Progenitor cell of endocrine pancreas (in vitro differentiated cells): ENCODE data around the gene RUVBL1. TPM values are rescaled to one million over a fixed set of nuclear protein-coding genes. Genes with fewer than 3 reads are reported as not detected.

Source experiments
- DNase-seq: peaks from one replicate; pipeline ENCODE4 v3.0.0; 2021; ENCODE audit warnings: low spot score; ENCODE audit not compliant: unreplicated experiment
- H3K27ac Mint-ChIP-seq: 2 replicates; pipeline ENCODE4 v1.8.0; 2021; ENCODE audit warnings: mild to moderate bottlenecking, moderate library complexity, mixed read lengths
- H3K27me3 Mint-ChIP-seq: 2 replicates; pipeline ENCODE4 v1.8.0; 2021; ENCODE audit warnings: mixed read lengths
- H3K36me3 Mint-ChIP-seq: 2 replicates; pipeline ENCODE4 v1.8.0; 2022; ENCODE audit warnings: mixed read lengths; ENCODE audit not compliant: insufficient read depth
- H3K4me1 Mint-ChIP-seq: 2 replicates; pipeline ENCODE4 v1.8.0; 2021; ENCODE audit warnings: low read depth, mixed read lengths
- H3K4me3 Mint-ChIP-seq: 2 replicates; pipeline ENCODE4 v1.8.0; 2021; ENCODE audit warnings: low read depth, mild to moderate bottlenecking, moderate library complexity, mixed read lengths
- H3K9me3 Mint-ChIP-seq: 2 replicates; pipeline ENCODE4 v1.8.0; 2021; ENCODE audit warnings: low read depth, mixed read lengths
- total RNA-seq: library from RNA; stranded (reverse); gene quantifications from 2 replicates; pipeline ENCODE4 v1.2.1, GENCODE V29; 2021
- TF ChIP-seq, protein P1 (sequence below): fragments of 200-600 bp; sonication (generic); IDR thresholded peaks from one replicate; pipeline ENCODE4 v1.5.0; 2021; ENCODE audit warnings: antibody characterized with exemption, mild to moderate bottlenecking; ENCODE audit not compliant: unreplicated experiment

RUVBL1 gene
- total RNA-seq, 1 donor from 2014 or later = 53.6 TPM

DNA sequence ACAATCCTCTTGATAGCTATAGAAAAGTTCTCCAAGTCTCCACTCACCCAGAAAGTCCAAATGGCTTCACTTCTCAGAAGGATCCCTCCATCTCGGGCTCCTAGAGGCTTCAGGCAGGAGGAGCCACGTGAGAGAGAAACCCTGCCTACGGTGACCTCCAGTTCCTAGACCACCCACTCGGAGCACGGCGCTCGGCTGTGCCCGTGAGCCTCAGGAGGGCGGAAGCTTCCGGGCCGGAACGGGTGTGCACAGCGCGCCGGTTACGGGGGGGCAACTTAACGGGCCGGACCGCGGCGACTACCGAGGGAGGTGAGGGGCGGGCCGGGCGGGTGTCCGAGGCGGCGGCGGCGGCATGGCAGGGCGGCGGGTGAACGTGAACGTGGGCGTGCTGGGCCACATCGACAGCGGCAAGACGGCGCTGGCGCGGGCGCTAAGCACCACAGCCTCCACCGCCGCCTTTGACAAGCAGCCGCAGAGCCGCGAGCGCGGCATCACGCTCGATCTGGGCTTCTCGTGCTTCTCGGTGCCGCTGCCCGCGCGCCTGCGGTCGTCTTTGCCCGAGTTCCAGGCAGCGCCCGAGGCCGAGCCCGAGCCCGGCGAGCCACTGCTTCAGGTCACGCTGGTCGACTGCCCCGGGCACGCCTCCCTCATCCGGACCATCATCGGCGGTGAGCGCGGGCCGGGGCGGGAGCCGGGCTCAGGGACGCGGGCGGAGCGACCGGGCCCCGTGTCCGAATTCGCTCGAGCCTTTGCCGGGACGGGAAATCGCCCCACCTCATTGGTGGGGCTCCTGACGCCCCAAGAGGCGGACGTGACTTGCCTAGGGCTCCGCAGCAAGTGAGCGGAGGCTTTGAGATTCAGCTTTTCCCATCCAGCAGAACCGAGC, 29.8 kb upstream of the RUVBL1 start, which contains the start of gene EEFSEC:
EEFSEC (plus strand) TSS at position 326 of the 886 bp plus-strand sequence; CDS start at position 353, 27 bp downstream.
- Mint-ChIP-seq H3K4me1 (peaks cover 3% of the 10 kb centered on the region), H3K4me3 (peak within 1 kb of the TSS; percentile 84), H3K36me3 (peaks cover 9% of the 10 kb centered on the region), H3K27me3 (peaks cover 22% of the 10 kb centered on the region), H3K27ac (peak within 1 kb of the TSS; percentile 77), H3K9me3 (peaks cover 6% of the 10 kb centered on the region)
- TF ChIP-seq, protein P1, sequence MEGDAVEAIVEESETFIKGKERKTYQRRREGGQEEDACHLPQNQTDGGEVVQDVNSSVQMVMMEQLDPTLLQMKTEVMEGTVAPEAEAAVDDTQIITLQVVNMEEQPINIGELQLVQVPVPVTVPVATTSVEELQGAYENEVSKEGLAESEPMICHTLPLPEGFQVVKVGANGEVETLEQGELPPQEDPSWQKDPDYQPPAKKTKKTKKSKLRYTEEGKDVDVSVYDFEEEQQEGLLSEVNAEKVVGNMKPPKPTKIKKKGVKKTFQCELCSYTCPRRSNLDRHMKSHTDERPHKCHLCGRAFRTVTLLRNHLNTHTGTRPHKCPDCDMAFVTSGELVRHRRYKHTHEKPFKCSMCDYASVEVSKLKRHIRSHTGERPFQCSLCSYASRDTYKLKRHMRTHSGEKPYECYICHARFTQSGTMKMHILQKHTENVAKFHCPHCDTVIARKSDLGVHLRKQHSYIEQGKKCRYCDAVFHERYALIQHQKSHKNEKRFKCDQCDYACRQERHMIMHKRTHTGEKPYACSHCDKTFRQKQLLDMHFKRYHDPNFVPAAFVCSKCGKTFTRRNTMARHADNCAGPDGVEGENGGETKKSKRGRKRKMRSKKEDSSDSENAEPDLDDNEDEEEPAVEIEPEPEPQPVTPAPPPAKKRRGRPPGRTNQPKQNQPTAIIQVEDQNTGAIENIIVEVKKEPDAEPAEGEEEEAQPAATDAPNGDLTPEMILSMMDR = no peak
- peak; percentile 46 for DNase-seq

DNA sequence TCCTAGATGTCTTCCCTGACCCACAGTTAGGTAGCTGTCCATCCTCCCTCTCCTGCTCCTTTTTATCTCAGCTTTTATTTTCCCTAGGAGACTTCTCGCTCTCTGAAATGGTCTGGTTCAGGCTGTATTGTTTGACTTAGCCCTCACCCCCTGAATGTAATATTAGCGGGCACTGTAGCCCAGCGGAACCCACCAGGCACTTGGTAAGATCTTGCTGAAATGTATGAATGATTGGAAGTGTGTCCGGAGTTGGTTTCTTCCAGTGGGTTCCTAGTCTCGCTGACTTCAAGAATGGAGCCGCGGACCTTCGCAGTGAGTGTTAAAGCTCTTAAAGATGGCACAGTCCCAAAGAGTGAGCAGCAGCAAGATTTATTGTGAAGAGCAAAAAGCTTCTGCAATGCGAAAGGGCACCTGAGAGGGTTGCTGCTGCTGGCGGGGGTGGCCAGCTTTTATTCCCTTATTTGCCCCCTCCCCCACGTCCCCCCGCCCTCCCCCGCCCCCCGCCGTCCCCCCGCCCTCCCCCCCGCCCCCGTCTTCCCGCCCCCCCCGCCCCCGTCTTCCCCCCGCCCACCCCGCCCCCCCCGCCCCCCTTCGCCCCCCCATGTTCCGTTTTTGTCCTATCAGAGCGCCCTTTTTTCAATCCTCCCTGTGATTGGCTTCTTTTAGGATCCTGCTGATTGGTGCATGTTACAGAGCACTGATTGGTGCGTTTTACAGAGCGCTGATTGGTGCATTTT, 29.0 kb upstream of the RUVBL1 start:
- DNase-seq = no peak
- Mint-ChIP-seq H3K4me1 (peaks cover 3% of the 10 kb centered on the region), H3K36me3 (peaks cover 3% of the 10 kb centered on the region), H3K4me3 (peak overlapping the region; percentile 84), H3K27ac (peak overlapping the region; percentile 77), H3K9me3 (peaks cover 6% of the 10 kb centered on the region), H3K27me3 (peaks cover 28% of the 10 kb centered on the region)
- TF ChIP-seq, protein P1 = no peak

DNA sequence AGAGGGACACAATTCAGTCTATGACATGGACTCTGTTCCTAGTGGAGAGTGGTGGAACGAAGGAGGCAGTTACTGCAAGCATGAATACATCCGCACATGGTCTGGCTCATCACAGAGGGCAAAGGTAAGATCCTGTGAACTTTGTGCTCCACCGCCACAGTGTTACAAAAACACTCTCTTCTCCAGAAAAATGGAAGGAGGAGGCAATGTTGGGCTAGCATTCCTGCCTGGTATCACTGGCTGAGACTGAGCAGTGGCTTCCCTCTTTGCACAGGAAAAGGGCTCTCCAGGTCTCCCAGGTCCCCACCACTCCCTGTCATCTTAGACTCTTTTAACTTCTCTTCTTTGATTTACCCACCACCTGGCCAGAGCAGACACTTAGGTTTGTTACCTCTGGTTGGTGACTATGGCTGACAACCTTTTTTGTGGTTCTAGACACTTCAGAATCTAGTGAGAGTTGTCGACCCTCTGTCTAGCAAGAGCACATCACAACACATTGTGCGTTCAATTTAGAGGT, 28.2 kb upstream of the RUVBL1 start:
- peaks cover 28% of the 10 kb centered on the region for H3K27me3 Mint-ChIP-seq
- peaks cover 3% of the 10 kb centered on the region for H3K9me3 Mint-ChIP-seq
- H3K4me3 Mint-ChIP-seq = peak overlapping the region; percentile 62
- TF ChIP-seq, protein P1 = no peak
- peaks cover 2% of the 10 kb centered on the region for H3K36me3 Mint-ChIP-seq
- H3K27ac Mint-ChIP-seq = peak overlapping the region; percentile 39
- DNase-seq = no peak
- H3K4me1 Mint-ChIP-seq = peaks cover 3% of the 10 kb centered on the region

DNA sequence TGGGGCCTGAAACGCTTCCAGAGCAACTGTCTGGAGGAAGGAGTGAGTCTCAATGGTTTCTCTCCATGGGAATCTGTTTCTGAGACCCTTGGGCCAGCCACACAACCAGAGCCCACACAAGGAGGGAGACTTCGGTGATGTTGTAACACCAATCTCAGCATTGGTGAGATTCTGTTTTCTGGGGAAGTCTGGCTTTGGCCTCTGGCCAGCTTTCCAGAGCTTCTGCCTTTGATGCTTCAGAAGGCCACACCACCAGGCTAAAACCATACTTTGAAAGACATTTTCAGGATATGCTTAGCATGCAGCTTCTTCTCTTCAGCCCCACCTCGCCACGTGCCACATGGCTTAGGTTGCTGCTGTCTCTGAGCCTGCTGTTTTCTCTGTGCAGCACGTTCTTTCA, 26.0 kb upstream of the RUVBL1 start:
- DNase-seq = no peak
- Mint-ChIP-seq H3K9me3 (peaks cover 3% of the 10 kb centered on the region), H3K36me3 (no peaks in the 10 kb centered on the region), H3K4me3 (no peak overlapping the region), H3K4me1 (peaks cover 3% of the 10 kb centered on the region), H3K27ac (no peak overlapping the region), H3K27me3 (peaks cover 42% of the 10 kb centered on the region)
- TF ChIP-seq, protein P1 = no peak

DNA sequence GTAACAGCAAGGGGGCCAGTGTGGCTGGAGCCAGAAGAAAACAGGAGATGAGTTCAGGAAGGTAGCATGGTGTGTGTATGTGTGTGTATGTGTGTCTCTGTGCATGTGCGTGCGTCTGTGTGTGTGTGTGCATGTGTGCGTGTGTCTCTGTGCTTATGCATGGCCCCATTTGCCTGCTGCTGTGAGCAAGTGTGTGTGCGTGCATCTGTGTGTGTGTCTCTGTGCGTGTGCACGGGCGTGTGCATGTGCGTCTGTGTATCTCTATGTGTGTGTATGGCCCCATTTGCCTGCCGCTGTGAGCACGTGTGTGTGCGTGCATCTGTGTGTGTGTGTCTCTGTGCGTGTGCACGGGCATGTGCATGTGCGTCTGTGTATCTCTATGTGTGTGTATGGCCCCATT, 22.6 kb upstream of the RUVBL1 start:
- peaks cover 31% of the 10 kb centered on the region for H3K27me3 Mint-ChIP-seq
- no peak overlapping the region for H3K4me3 Mint-ChIP-seq
- DNase-seq = no peak
- no peaks in the 10 kb centered on the region for H3K4me1 Mint-ChIP-seq
- no peak overlapping the region for H3K27ac Mint-ChIP-seq
- H3K36me3 Mint-ChIP-seq = no peaks in the 10 kb centered on the region
- no peaks in the 10 kb centered on the region for H3K9me3 Mint-ChIP-seq
- TF ChIP-seq, protein P1 = no peak
